DND-41 (cell line): ENCODE results near the gene EMC8.
"Not testable (repeated sequence)": the region's sequence is repeated elsewhere in the genome, so short reads cannot be mapped to it uniquely, and the experiment has no call there.

ENCODE experiments used
- ATAC-seq: fragments of 200-7000 bp; cut with Tn5 transposase; 3 replicates; pipeline ENCODE4 v1.9.1; 2021; ENCODE audit warnings: low read depth; ENCODE audit not compliant: insufficient read depth
- DNase-seq: peaks from one replicate; pipeline ENCODE4 v3.0.0-alpha.2; 2020
- H2AFZ ChIP-seq: 2 replicates; pipeline ENCODE4 v1.6.0; 2012; ENCODE audit warnings: low read depth, low read length
- H3K27ac ChIP-seq: 2 replicates; pipeline ENCODE4 v1.5.1; 2012; ENCODE audit warnings: low read length, inconsistent platforms
- H3K27me3 ChIP-seq: fragments of 200-600 bp; sonication (generic); 2 replicates; pipeline ENCODE4 v1.6.0; 2012; ENCODE audit warnings: low read length, mild to moderate bottlenecking, inconsistent platforms; ENCODE audit not compliant: insufficient read depth, poor library complexity
- H3K36me3 ChIP-seq: 2 replicates; pipeline ENCODE4 v1.5.1; 2012; ENCODE audit warnings: low read length, inconsistent platforms; ENCODE audit not compliant: insufficient read depth
- H3K4me1 ChIP-seq: 2 replicates; pipeline ENCODE4 v1.5.1; 2012; ENCODE audit warnings: mild to moderate bottlenecking, low read length; ENCODE audit not compliant: insufficient read depth
- H3K4me2 ChIP-seq: 2 replicates; pipeline ENCODE4 v1.6.0; 2012; ENCODE audit warnings: mild to moderate bottlenecking, moderate library complexity, low read length, inconsistent platforms; ENCODE audit not compliant: insufficient read depth
- H3K4me3 ChIP-seq, 2 experiments: fragments of 200-600 bp in 1 of 2; shearing (Covaris generic) in 1 of 2; 2 replicates each; pipeline ENCODE4 v1.5.1; 2012 to 2016; ENCODE audit warnings: inconsistent platforms in 2 of 2, low read length in 2 of 2, mild to moderate bottlenecking in 2 of 2, low read depth in 1 of 2, moderate library complexity in 1 of 2
- H3K79me2 ChIP-seq: 2 replicates; pipeline ENCODE4 v1.6.0; 2012; ENCODE audit warnings: low read length, inconsistent platforms; ENCODE audit not compliant: insufficient read depth
- H3K9ac ChIP-seq: 2 replicates; pipeline ENCODE4 v1.6.0; 2012; ENCODE audit warnings: low read depth, mild to moderate bottlenecking, inconsistent platforms, low read length, moderate library complexity
- H3K9me3 ChIP-seq: 2 replicates; pipeline ENCODE4 v1.5.1; 2012; ENCODE audit warnings: low read length, moderate library complexity, mild to moderate bottlenecking, inconsistent platforms; ENCODE audit not compliant: insufficient read depth, severe bottlenecking
- H4K20me1 ChIP-seq: 2 replicates; pipeline ENCODE4 v1.6.0; 2012; ENCODE audit warnings: low read length; ENCODE audit not compliant: insufficient read depth
- CTCF ChIP-seq: IDR thresholded peaks from 2 replicates; pipeline ENCODE4 v1.5.1; 2012; ENCODE audit warnings: borderline replicate concordance, low read length, moderate library complexity, mild to moderate bottlenecking; ENCODE audit not compliant: poor library complexity, severe bottlenecking; ENCODE audit errors: extremely low read depth
- EZH2 ChIP-seq: IDR thresholded peaks from 3 replicates; pipeline ENCODE4 v1.6.1; 2012; ENCODE audit warnings: borderline replicate concordance, low read depth, mild to moderate bottlenecking, moderate library complexity, low read length, inconsistent platforms; ENCODE audit not compliant: severe bottlenecking

EMC8 gene

GRCh38 chr16:85838876-85839585, 39.7 kb upstream of the EMC8 start:
- Histone ChIP-seq H3K4me2 (no peak overlapping the region), H4K20me1 (no peaks in the 10 kb centered on the region), H3K79me2 (no peaks in the 10 kb centered on the region), H3K4me1 (no peaks in the 10 kb centered on the region), H3K4me3 (no peak overlapping the region), H2AFZ (no peak overlapping the region), H3K27ac (no peak overlapping the region), H3K9me3 (no peaks in the 10 kb centered on the region), H3K27me3 (no peaks in the 10 kb centered on the region), H3K36me3 (no peaks in the 10 kb centered on the region), H3K9ac (no peak overlapping the region)
- DNase-seq (no peak), ATAC-seq (no peak)
- TF ChIP-seq EZH2 = no peak
- no peak for TF ChIP-seq CTCF

GRCh38 chr16:85838381-85838780, 39.0 kb upstream of the EMC8 start:
- H2AFZ ChIP-seq = no peak overlapping the region
- H4K20me1 ChIP-seq = no peaks in the 10 kb centered on the region
- H3K4me2 ChIP-seq = no peak overlapping the region
- no peaks in the 10 kb centered on the region for H3K4me1 ChIP-seq
- no peak overlapping the region for H3K27ac ChIP-seq
- no peaks in the 10 kb centered on the region for H3K9me3 ChIP-seq
- no peaks in the 10 kb centered on the region for H3K27me3 ChIP-seq
- H3K79me2 ChIP-seq = no peaks in the 10 kb centered on the region
- H3K36me3 ChIP-seq = no peaks in the 10 kb centered on the region
- H3K9ac ChIP-seq = no peak overlapping the region
- no peak for TF ChIP-seq EZH2
- TF ChIP-seq CTCF = no peak
- DNase-seq (no peak), ATAC-seq (no peak)
- no peak overlapping the region for H3K4me3 ChIP-seq

GRCh38 chr16:85837654-85838053, 38.3 kb upstream of the EMC8 start:
- H3K9me3 ChIP-seq, H2AFZ ChIP-seq, ATAC-seq, H4K20me1 ChIP-seq, H3K27me3 ChIP-seq, H3K9ac ChIP-seq, H3K4me1 ChIP-seq, H3K79me2 ChIP-seq, H3K4me3 ChIP-seq, DNase-seq, H3K4me2 ChIP-seq, H3K27ac ChIP-seq, H3K36me3 ChIP-seq: not testable (repeated sequence)

- Histone ChIP-seq H3K9me3 (no peaks in the 10 kb centered on the region), H4K20me1 (no peaks in the 10 kb centered on the region), H3K4me1 (no peaks in the 10 kb centered on the region), H3K27me3 (no peaks in the 10 kb centered on the region), H3K79me2 (no peaks in the 10 kb centered on the region), H3K27ac (no peak overlapping the region), H2AFZ (no peak overlapping the region), H3K4me2 (no peak overlapping the region), H3K4me3 (no peak overlapping the region), H3K36me3 (no peaks in the 10 kb centered on the region), H3K9ac (no peak overlapping the region)
- ATAC-seq (no peak), DNase-seq (no peak)
- TF ChIP-seq EZH2 = no peak
Observed at GRCh38 chr16:85836706-85837582, 37.6 kb upstream of the EMC8 start.
